Right cardiac atrium (tissue), 5 donors: ENCODE data around the gene FSTL1. TPM values are rescaled to one million over a fixed set of nuclear protein-coding genes. Genes with fewer than 3 reads are reported as not detected.

Source experiments
- ATAC-seq, 2 donors: fragments of 200-7000 bp; cut with Tn5 transposase; one replicate each; pipeline versions ENCODE4 v1.8.0 to v1.9.1; 2020; ENCODE audit warnings: moderate library complexity in 2 of 2, mild to moderate bottlenecking in 1 of 2
- DNase-seq, 3 donors: peaks; one replicate each; pipeline ENCODE4 v3.0.0-alpha.2; 2020
- H3K27ac ChIP-seq: one replicate; pipeline ENCODE4 v1.5.1; 2013; ENCODE audit warnings: mild to moderate bottlenecking, low read length, control low read depth, moderate library complexity
- H3K27me3 ChIP-seq: one replicate; pipeline ENCODE4 v1.6.1; 2013; ENCODE audit not compliant: control insufficient read depth, insufficient read depth
- H3K4me1 ChIP-seq: one replicate; pipeline ENCODE4 v1.6.1; 2013; ENCODE audit warnings: low read length; ENCODE audit not compliant: control insufficient read depth, insufficient read depth
- H3K4me3 ChIP-seq: one replicate; pipeline ENCODE4 v1.5.1; 2013; ENCODE audit warnings: low read length, control low read depth
- H3K9me3 ChIP-seq: one replicate; pipeline ENCODE4 v1.6.1; 2013; ENCODE audit warnings: low read length; ENCODE audit not compliant: control insufficient read depth
- WGBS: extraction: QIAGEN DNeasy Blood & Tissue Kit; methylation state at CpG from one replicate; pipeline ENCODE4 v1.1.7; 2013; 5-methylcytosine and 5-hydroxymethylcytosine counted together
- intact Hi-C, 4 donors: fragments of 100-400 bp; cut with DNase I; formaldehyde crosslinking; loops; one replicate each; pipeline versions ENCODE4 v1.11.0 to v1.14.0; 2022 to 2023
- polyA plus RNA-seq: library from polyadenylated mRNA; stranded (reverse); fragments of 200-250 nt; gene quantifications from one replicate; pipeline ENCODE4 v1.2.3, GENCODE V29; 2013
- total RNA-seq, 4 donors: library from RNA; stranded (reverse); fragmentation: NEBNext Ultra II Directional; extraction: Animal tissue kit (Norgen Biotek cat#: 25700); gene quantifications; one replicate each; pipeline ENCODE4 v1.2.1, GENCODE V29; 2021
- donor health status: healthy with polysubstance abuse.
- donor health status: DM: no; HTN: yes; CAD: no.
- donor health status: DM: no; HTN: no; CAD: no.
- donor health status: DM: no; HTN: yes; CAD: no; lungs with severe emphysema.
- donor health status: DM: yes; HTN: yes; CAD: no.

FSTL1 gene
- total and polyA plus RNA-seq, 5 donors, result 134 to 735 (median 439) TPM

DNA sequence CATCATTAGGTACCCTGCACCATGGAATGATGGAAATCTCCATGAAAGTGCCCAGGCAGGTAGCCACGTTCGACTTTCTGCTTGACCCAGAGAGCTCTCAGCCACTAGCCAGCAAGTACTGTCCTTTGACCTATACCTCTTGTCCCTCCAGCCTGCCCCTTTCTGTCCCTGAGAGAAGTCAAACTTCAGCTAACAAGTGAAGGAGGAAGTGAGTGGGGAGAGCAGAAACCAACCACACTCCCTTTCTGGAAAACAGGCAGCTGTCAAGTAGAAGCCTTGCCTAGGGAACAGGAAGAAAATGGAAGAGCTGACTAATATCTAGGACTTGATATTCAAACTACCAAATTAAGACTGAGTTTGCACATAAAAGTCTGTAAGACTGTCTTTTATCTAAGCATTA, 30.3 kb upstream of the FSTL1 start:
- no peak for DNase-seq
- Histone ChIP-seq H3K27me3 (no peaks in the 10 kb centered on the region), H3K27ac (no peak overlapping the region), H3K9me3 (no peaks in the 10 kb centered on the region), H3K4me3 (no peak overlapping the region), H3K4me1 (no peaks in the 10 kb centered on the region)
- intact Hi-C loops, result no loop called here
- no peak for ATAC-seq
- 91% methylated on average over 2 of the region's 2 CpGs for WGBS

DNA sequence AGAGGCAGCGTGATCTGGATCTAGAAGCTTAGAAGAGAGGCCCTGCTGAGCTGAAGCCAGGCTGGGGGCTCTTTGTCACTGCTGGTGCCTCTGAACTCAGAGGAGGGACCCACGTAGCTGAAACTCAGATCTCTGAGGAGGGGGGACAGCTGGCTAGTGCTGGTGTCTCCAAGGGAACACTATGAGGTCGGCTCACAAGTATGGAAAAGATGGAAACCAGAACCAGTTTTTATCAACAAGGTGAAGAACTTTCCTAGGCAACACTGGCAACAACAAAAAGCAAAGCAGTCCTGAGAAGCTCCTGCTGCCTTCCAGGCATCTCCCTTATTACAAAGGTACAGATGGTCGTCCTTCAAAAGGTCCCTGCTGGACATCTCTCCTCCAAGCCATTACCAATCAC, 27.0 kb upstream of the FSTL1 start:
- H3K27ac ChIP-seq, result no peak overlapping the region
- ATAC-seq (peak in 1 of 2 donors; percentile 32), DNase-seq (no peak)
- no peaks in the 10 kb centered on the region for H3K4me1 ChIP-seq
- no peak overlapping the region for H3K4me3 ChIP-seq
- H3K27me3 ChIP-seq, result no peaks in the 10 kb centered on the region
- intact Hi-C loops, result no loop called here
- H3K9me3 ChIP-seq, result no peaks in the 10 kb centered on the region
- WGBS, result 53% methylated on average over 4 of the region's 4 CpGs

DNA sequence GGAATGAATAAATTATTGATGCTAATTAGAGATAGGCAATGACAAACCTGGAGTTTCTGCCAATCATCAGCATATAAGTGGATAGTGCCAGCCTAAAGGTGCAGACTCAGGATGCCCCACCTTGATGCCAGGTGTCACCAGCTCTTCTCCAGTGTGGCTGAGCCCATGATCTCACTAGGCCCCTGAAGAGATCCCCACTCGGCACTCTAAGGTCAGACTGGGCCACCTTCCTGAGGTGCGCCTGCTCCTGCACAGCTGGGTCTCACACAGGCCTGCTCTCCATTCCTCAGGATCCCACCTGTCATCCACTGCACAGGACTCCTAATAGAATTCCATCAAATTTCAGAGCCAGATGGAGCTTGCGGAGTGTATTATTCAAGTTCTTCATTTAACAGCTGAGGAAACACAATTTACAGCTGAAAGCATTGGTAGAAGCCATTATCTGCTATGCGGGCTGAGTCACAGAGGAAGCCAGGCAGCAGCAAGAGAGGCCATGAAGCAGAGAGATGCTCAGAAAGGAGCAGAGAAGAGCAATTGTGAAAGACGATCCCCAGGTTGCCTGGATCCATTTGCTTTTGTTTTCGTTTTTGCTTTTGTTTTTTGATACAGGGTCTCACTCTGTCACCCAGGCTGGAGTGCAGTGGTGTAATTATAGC, 25.1 kb upstream of the FSTL1 start:
- ATAC-seq (no peak), DNase-seq (no peak)
- Histone ChIP-seq H3K27me3 (no peaks in the 10 kb centered on the region), H3K4me1 (no peaks in the 10 kb centered on the region), H3K9me3 (no peaks in the 10 kb centered on the region), H3K4me3 (no peak overlapping the region), H3K27ac (no peak overlapping the region)
- intact Hi-C loops, result no loop called here
- WGBS, result 79% methylated on average over 6 of the region's 6 CpGs

DNA sequence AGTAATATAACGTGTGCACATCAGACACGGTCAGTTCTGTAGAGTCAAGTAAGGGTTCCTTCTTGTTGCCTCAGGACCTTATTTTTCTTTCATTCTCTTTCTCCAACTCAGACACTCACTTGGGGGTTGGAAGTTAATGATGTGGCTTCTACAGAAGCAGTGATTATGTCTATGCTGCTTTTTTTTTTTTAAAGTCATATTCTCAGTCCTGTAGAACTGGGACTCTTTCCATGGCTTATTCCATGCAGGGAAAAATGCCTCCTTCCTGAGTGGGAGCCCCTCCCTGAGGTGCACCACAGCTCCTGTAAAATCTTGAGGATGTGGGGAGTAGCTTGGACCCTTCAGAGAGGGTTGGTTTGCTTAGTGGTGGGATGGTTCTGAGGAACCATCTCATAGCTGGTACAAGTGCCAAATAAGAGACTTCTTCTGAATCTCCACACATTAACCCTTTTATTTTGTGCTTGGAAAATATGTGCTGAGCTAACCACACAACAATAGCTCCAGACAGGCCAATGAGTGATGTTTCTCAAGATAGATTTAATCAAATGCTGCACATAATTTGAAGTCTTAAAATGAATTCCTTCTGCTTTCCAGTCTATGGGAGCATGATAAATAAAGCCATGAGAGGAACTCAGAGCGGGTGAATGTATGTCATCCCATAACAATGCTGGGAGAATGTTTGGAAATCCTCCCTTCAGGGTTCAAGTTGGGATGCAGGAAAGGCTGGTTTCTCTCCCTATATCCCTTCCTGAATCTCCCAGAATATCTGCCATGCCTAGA, 23.3 kb upstream of the FSTL1 start:
- no peaks in the 10 kb centered on the region for H3K9me3 ChIP-seq
- H3K27me3 ChIP-seq, result no peaks in the 10 kb centered on the region
- H3K4me1 ChIP-seq, result peaks cover 5% of the 10 kb centered on the region
- H3K4me3 ChIP-seq, result no peak overlapping the region
- H3K27ac ChIP-seq, result no peak overlapping the region
- ATAC-seq (no peak), DNase-seq (no peak)
- intact Hi-C loops, result no loop called here
- 96% methylated on average over 3 of the region's 3 CpGs for WGBS

DNA sequence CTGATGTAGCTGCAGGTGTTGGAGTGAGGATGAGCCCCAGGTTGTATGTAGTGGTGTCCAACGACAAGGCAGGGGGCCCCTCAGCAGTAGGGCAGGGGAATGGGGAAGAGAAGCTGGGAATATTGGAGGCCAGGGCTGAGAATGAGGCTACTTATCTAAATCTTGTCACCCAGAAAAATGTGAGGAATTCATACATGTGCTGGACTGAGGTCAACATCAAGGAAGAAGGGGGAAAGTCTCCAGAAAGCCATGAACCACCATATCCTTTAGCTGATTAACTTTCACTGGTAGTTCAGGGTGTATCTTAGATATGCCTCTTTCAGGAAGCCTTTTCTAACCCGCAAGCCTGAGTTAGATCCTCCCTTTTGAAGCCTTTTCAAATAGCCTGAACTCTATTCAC, 22.6 kb upstream of the FSTL1 start:
- H3K9me3 ChIP-seq, result no peaks in the 10 kb centered on the region
- intact Hi-C loops, result no loop called here
- no peak overlapping the region for H3K27ac ChIP-seq
- DNase-seq (no peak), ATAC-seq (no peak)
- WGBS, result 72% methylated on average over 2 of the region's 2 CpGs
- H3K4me1 ChIP-seq, result peaks cover 5% of the 10 kb centered on the region
- no peaks in the 10 kb centered on the region for H3K27me3 ChIP-seq
- no peak overlapping the region for H3K4me3 ChIP-seq

DNA sequence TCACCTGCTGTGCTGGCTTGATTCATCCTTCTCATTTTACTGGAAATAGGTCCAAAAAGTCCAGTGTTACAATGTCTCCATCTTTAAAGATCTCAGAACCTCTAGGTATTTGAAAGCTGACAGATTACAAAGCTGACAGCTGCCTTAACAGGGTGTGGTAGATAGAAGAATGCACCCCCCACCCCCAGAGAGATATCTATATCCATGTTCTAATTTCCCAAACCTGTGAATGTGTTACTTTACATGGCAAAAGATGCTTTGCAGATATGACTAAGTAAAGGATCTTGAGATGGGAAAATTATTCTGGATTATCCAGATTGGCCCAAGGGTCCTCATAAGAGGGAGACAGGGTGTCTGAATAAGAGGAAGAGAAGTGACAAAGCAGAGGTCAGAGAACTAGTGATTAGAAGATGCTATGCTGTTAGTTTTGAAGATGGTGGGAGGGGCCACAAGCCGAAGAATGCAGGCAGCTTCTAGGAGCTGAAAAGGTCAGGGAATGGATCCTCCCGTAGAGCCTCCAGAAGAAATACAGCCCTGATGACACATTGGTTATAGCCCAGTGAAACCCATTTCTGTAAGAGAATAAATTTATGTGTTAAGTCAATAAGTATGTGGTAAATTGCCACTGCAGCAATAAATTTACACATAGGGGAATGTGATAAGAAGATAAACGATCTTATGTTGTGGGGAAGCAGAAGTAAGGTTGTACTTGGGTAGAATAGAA, 21.5 kb upstream of the FSTL1 start:
- Histone ChIP-seq H3K27ac (no peak overlapping the region), H3K9me3 (no peaks in the 10 kb centered on the region), H3K4me1 (peaks cover 5% of the 10 kb centered on the region), H3K4me3 (no peak overlapping the region), H3K27me3 (no peaks in the 10 kb centered on the region)
- intact Hi-C loops, result no loop called here
- no peak for ATAC-seq
- no peak for DNase-seq
- 84% methylated on average over 3 of the region's 3 CpGs for WGBS

DNA sequence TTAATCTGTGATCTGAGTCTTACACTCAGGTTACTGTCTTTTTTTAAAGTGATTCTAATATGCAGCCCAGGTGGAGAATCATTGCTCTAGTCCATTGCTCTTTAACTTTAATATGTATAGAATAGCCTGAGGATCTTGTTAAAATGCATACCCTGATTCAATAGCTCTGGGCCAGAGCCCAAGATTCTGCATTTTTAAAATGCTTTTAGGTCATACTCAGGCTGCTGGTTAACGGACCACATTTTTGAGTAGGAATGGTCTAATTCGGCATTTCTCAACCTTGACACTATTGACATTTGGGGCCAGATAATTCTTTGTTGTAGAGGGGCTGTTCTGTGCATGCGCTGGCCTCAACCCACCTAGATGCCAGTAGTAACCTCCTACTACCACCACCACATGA, 20.9 kb upstream of the FSTL1 start:
- intact Hi-C loops, result no loop called here
- DNase-seq (no peak), ATAC-seq (no peak)
- H3K27me3 ChIP-seq, result no peaks in the 10 kb centered on the region
- 74% methylated on average over 3 of the region's 3 CpGs for WGBS
- H3K9me3 ChIP-seq, result no peaks in the 10 kb centered on the region
- no peak overlapping the region for H3K27ac ChIP-seq
- no peak overlapping the region for H3K4me3 ChIP-seq
- H3K4me1 ChIP-seq, result peaks cover 5% of the 10 kb centered on the region

DNA sequence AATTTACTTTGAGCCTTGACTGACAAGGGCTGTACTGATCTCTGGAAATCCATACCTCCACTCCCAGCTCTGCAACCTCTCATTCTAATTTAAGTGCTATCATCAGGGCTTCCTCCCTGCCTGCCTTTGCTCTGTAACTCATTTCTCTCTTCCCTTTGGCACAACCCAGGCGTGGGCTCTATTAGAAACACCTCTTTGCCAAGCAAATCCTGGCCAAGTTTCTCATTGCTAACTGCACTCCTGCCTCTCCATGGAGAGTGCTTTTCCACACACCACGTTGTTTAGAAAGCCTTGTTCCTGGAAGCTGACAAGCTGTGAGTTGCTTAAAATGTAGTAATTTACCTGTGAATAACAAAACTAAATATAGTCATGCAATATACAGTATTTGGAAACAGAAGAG, 20.1 kb upstream of the FSTL1 start:
- Histone ChIP-seq H3K27ac (no peak overlapping the region), H3K9me3 (no peaks in the 10 kb centered on the region), H3K4me1 (peaks cover 5% of the 10 kb centered on the region), H3K27me3 (no peaks in the 10 kb centered on the region), H3K4me3 (no peak overlapping the region)
- intact Hi-C loops, result no loop called here
- WGBS, result 31% methylated on average over 2 of the region's 2 CpGs
- peak; percentile 77 to 84 for ATAC-seq
- no peak for DNase-seq

DNA sequence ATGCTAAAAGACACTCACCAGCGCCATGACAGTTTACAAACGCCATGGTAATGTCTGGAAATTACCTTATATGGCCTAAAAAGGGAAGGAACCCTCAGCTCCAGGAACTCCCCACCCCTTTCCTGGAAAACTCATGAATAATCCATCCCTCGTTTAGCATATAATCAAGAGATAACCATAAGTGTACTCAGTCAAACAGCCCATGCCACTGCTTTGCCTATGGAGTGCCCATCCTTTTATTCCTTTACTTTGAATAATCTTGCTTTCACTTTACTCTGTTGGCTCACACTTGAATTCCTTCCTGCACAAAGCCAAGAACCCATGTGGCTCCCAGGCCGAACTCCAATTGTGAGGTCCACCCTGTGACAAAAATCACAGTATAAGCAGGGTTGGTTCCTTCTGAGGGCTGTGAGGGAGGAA, 19.1 kb upstream of the FSTL1 start:
- H3K4me3 ChIP-seq, result no peak overlapping the region
- peaks cover 5% of the 10 kb centered on the region for H3K4me1 ChIP-seq
- H3K9me3 ChIP-seq, result no peaks in the 10 kb centered on the region
- H3K27me3 ChIP-seq, result no peaks in the 10 kb centered on the region
- peak; percentile 55 to 65 for ATAC-seq
- H3K27ac ChIP-seq, result no peak overlapping the region
- 60% methylated on average over 4 of the region's 4 CpGs for WGBS
- DNase-seq, result peak; percentile 47 to 75 (median 70)
- intact Hi-C loops, result no loop called here

DNA sequence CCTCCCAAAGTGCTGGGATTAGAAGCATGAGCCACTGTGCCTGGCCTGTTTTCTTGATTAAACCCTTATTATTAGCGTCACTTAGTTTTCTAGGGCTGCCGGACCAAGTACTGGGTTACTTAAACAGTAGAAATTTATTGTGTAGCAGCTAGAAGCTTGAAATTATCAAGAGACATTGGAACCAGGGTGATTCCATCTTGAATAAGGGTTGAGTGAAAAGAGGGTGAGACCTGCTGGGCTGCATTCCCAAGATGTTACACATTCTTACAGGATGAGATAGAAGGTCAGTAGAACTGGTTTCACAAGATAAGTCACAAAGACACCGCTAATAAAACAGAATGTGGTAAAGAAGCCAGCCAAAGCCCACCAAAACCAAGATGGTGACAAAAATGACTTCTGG, 18.6 kb upstream of the FSTL1 start:
- intact Hi-C loops, result no loop called here
- no peaks in the 10 kb centered on the region for H3K9me3 ChIP-seq
- no peak overlapping the region for H3K4me3 ChIP-seq
- peaks cover 5% of the 10 kb centered on the region for H3K4me1 ChIP-seq
- 83% methylated on average over 3 of the region's 3 CpGs for WGBS
- no peak for DNase-seq
- H3K27me3 ChIP-seq, result no peaks in the 10 kb centered on the region
- no peak overlapping the region for H3K27ac ChIP-seq
- no peak for ATAC-seq

DNA sequence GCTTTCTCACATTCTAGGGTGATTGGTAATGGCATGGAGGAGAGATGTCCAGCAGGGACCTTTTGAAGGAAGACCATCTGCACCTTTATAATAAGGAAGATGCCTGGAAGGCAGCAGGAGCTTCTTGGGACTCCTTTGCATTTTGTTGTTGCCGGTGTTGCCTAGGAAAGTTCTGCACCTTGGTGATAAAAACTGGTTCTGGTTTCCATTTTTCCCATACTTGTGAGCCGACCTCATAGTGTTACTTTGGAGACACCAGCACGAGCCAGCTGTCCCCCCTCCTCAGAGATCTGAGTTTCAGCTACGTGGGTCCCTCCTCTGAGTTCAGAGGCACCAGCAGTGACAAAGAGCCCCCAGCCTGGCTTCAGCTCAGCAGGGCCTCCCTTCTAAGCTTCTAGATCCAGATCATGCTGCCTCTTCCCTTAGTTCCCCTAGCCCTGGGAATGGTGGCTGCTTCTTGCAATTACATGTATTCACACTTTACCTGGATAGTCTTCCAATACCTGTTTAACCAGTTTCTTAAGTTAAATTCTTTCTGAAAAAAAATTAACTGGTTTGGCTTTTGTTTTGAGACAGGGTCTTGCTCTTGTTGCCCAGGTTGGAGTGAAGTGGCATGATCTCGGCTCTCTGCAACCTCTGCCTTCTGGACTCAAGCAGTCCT, 18.0 kb upstream of the FSTL1 start:
- no peaks in the 10 kb centered on the region for H3K27me3 ChIP-seq
- WGBS, result 90% methylated on average over 5 of the region's 5 CpGs
- H3K4me1 ChIP-seq, result peaks cover 5% of the 10 kb centered on the region
- DNase-seq (no peak), ATAC-seq (no peak)
- H3K27ac ChIP-seq, result no peak overlapping the region
- intact Hi-C loops, result no loop called here
- no peaks in the 10 kb centered on the region for H3K9me3 ChIP-seq
- no peak overlapping the region for H3K4me3 ChIP-seq
